ENCODE data around the gene ZNF417. TPM values are rescaled to one million over a fixed set of nuclear protein-coding genes. Genes with fewer than 3 reads are reported as not detected.
A peak's percentile ranks its signal among the peaks of the same experiment; 100 is the strongest.
"Not testable (repeated sequence)": the region's sequence is repeated elsewhere in the genome, so short reads cannot be mapped to it uniquely, and the experiment has no call there.

The ZNF417 gene
- 15.2 TPM for total RNA-seq

GRCh38 chr19:57916168-57916995 lies at the start of gene ZNF417:
ZNF417 (minus strand) TSS chr19:57916592; CDS start chr19:57916411, 181 bp downstream.
- DNase-seq (ENCODE audit: low spot score), result peak; percentile 90
- peak; percentile 95 for ATAC-seq

- no peak for DNase-seq (ENCODE audit: low spot score)
- no peak for ATAC-seq
These were observed 48.4 kb upstream of the ZNF417 start for GRCh38 chr19:57964761-57965160.

GRCh38 chr19:57961785-57962184 lies 45.4 kb upstream of the ZNF417 start:
- no peak for ATAC-seq
- no peak for DNase-seq (ENCODE audit: low spot score)

GRCh38 chr19:57954996-57955395 lies 38.6 kb upstream of the ZNF417 start:
- ATAC-seq (no peak), DNase-seq (ENCODE audit: low spot score) (no peak)

- no peak for DNase-seq (ENCODE audit: low spot score)
- ATAC-seq, result no peak
These were observed 33.3 kb upstream of the ZNF417 start for GRCh38 chr19:57949702-57950101.

GRCh38 chr19:57949296-57949695 lies 32.9 kb upstream of the ZNF417 start:
- DNase-seq (ENCODE audit: low spot score), result no peak
- ATAC-seq, result no peak

- peak; percentile 94 for DNase-seq (ENCODE audit: low spot score)
- ATAC-seq, result peak; percentile 99
These were observed 31.2 kb upstream of the ZNF417 start, which contains the start of gene ZNF256 for GRCh38 chr19:57947419-57948134. ZNF256 (minus strand) TSS chr19:57947706; CDS start chr19:57947474, 232 bp downstream.

- DNase-seq (ENCODE audit: low spot score), result no peak
- ATAC-seq, result no peak
These were observed 30.7 kb upstream of the ZNF417 start for GRCh38 chr19:57947088-57947418.

- ATAC-seq, result no peak
- no peak for DNase-seq (ENCODE audit: low spot score)
These were observed 29.9 kb upstream of the ZNF417 start for GRCh38 chr19:57946316-57946715.

- ATAC-seq, result no peak
- no peak for DNase-seq (ENCODE audit: low spot score)
These were observed 25.2 kb upstream of the ZNF417 start for GRCh38 chr19:57941593-57941992.

- DNase-seq (ENCODE audit: low spot score), result no peak
- ATAC-seq, result no peak
These were observed 19.3 kb upstream of the ZNF417 start for GRCh38 chr19:57935731-57936130.

GRCh38 chr19:57934820-57935665 lies 18.7 kb upstream of the ZNF417 start, which contains the start of gene ZNF418:
ZNF418 (minus strand) TSS chr19:57935402; CDS start chr19:57933822, 1,580 bp downstream.
- peak; percentile 100 for ATAC-seq

GRCh38 chr19:57927587-57927986 lies 11.2 kb upstream of the ZNF417 start:
- no peak for DNase-seq (ENCODE audit: low spot score)
- no peak for ATAC-seq

More at GRCh38 chr19:57934820-57935665, 18.7 kb upstream of the ZNF417 start, which contains the start of gene ZNF418:
- peak; percentile 75 for DNase-seq (ENCODE audit: low spot score)

GRCh38 chr19:57914531-57914930 lies 1.9 kb downstream of the ZNF417 start:
- DNase-seq (ENCODE audit: low spot score), result peak; percentile 52
- peak; percentile 56 for ATAC-seq

- no peak for DNase-seq (ENCODE audit: low spot score)
- ATAC-seq, result peak; percentile 53
These were observed 9.0 kb downstream of the ZNF417 start for GRCh38 chr19:57907394-57907793.

- DNase-seq (ENCODE audit: low spot score), result no peak
- no peak for ATAC-seq
These were observed 11.1 kb downstream of the ZNF417 start for GRCh38 chr19:57905258-57905657.

GRCh38 chr19:57903618-57904184 lies 12.7 kb downstream of the ZNF417 start:
- DNase-seq (ENCODE audit: low spot score) (peak; percentile 79), ATAC-seq (peak; percentile 66)

GRCh38 chr19:57900311-57900710 lies 16.1 kb downstream of the ZNF417 start:
- ATAC-seq (no peak), DNase-seq (ENCODE audit: low spot score) (no peak)

GRCh38 chr19:57890706-57891105 lies 25.7 kb downstream of the ZNF417 start:
- not testable (repeated sequence) for DNase-seq (ENCODE audit: low spot score); ATAC-seq

- DNase-seq (ENCODE audit: low spot score), result peak; percentile 88
These were observed 27.7 kb downstream of the ZNF417 start, which contains the start of gene ZNF814 for GRCh38 chr19:57888560-57889231. ZNF814 (minus strand) TSS chr19:57889037; CDS start chr19:57888802, 235 bp downstream.

More at GRCh38 chr19:57888560-57889231, 27.7 kb downstream of the ZNF417 start, which contains the start of gene ZNF814:
- peak; percentile 97 for ATAC-seq
